Measurements from ENCODE around the gene RASSF5.

RASSF5 gene

DNA sequence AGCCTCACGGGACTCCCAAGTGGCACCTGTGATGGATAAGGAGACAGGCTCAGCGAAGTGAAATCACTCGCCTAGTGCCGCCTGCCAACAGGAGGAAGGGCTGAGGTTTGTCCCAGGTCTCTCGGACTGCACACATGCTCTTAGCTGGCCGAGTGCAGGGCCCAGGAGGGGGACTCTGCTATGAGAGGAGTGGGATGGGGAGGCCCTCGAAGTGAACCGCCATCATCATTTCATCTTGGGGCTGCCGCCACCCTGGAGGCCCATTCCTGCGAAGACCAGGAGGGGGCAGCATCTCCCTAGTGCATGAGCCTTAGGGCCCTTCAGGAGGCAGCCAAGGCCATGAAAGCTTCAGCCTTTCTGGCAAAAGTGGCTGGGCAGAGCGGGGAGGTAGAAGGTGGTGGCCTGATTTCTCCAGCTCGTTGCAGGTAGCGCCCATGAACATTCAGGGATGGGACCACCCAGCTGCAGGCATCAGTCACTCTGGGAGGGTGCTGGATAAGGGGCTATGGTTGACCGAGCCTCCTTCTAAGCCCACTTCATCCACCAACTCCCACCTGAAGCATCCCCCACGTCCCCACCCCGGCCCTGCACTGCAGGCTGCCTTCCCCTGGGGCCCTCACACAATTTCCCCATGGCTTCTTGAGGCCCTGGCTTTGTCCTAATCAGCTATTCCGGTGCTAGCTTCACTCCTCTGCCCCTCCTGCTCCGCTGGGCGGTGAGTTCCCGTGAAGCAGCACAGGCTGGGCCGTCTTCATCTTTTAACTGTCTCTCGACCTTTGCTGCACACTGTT, 17.2 kb upstream of the RASSF5 start:
- H3K79me2 ChIP-seq (ENCODE audit: low read length), result no peaks in the 10 kb centered on the region
- H3K9me3 ChIP-seq (ENCODE audit: insufficient read depth, low read length), result no peaks in the 10 kb centered on the region
- H3K36me3 ChIP-seq (replicated peaks; ENCODE audit: low read depth, low read length), result peaks cover 42% of the 10 kb centered on the region
- H3K27ac ChIP-seq (ENCODE audit: low read length), result no peak overlapping the region
- no peak for TF ChIP-seq EZH2phosphoT487 (IDR thresholded peaks at IDR 0.05; ENCODE audit: low read depth)
- TF ChIP-seq, protein P1, sequence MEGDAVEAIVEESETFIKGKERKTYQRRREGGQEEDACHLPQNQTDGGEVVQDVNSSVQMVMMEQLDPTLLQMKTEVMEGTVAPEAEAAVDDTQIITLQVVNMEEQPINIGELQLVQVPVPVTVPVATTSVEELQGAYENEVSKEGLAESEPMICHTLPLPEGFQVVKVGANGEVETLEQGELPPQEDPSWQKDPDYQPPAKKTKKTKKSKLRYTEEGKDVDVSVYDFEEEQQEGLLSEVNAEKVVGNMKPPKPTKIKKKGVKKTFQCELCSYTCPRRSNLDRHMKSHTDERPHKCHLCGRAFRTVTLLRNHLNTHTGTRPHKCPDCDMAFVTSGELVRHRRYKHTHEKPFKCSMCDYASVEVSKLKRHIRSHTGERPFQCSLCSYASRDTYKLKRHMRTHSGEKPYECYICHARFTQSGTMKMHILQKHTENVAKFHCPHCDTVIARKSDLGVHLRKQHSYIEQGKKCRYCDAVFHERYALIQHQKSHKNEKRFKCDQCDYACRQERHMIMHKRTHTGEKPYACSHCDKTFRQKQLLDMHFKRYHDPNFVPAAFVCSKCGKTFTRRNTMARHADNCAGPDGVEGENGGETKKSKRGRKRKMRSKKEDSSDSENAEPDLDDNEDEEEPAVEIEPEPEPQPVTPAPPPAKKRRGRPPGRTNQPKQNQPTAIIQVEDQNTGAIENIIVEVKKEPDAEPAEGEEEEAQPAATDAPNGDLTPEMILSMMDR (IDR thresholded peaks at IDR 0.05; ENCODE audit: low read depth, low read length), result peak; percentile 98
- no peak overlapping the region; the same call in 1 of the 2 replicates for H2AFZ ChIP-seq (ENCODE audit: low read depth, low read length)
- no peak overlapping the region for H3K4me3 ChIP-seq (ENCODE audit: low read length)
- H3K27me3 ChIP-seq (ENCODE audit: low read depth, low read length), result no peaks in the 10 kb centered on the region
- no peak overlapping the region for H3K9ac ChIP-seq (ENCODE audit: low read length)
- H3K4me2 ChIP-seq (ENCODE audit: low read length), result peak overlapping the region; percentile 21; the same call in 1 of the 2 replicates
- H3K4me1 ChIP-seq (ENCODE audit: low read length), result peaks cover 6% of the 10 kb centered on the region
- H4K20me1 ChIP-seq (ENCODE audit: insufficient read depth, low read length), result peaks cover 3% of the 10 kb centered on the region; the same call in 1 of the 2 replicates

DNA sequence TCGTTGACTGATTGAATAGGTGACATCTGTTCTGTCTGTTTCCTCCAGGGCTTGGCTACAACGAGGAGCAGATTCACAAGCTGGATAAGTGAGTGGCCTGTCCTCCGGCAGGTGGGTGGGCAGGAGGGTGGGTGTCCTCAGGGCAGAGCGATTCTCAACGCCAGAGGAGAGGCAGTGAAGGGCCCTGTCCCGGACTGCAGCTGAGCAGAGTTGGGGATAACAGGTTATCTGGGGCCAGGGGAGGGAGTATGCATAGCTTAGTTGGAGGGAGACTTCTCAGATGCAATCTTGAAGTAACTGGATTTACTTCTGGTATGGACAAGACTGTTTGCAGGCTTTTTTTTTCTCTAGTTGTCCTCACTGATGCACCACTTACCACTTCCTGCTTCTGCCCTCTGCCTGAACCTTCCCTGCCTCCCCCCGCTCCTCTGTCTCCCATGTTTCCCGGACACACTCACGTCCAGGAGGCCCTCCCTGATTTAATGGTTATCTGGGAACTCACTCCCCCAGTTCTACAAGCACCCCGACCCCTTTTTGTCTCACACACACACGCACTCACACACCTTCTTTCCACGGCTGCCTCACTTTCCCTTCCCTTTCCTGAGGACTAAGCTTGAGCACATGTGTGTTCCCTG, 16.4 kb upstream of the RASSF5 start:
- Histone ChIP-seq H3K4me3 (ENCODE audit: low read length) (no peak overlapping the region), H3K27me3 (ENCODE audit: low read depth, low read length) (no peaks in the 10 kb centered on the region), H3K4me2 (ENCODE audit: low read length) (no peak overlapping the region), H3K79me2 (ENCODE audit: low read length) (no peaks in the 10 kb centered on the region), H2AFZ (ENCODE audit: low read depth, low read length) (no peak overlapping the region), H3K27ac (ENCODE audit: low read length) (no peak overlapping the region), H3K4me1 (ENCODE audit: low read length) (peaks cover 13% of the 10 kb centered on the region), H3K9ac (ENCODE audit: low read length) (no peak overlapping the region), H4K20me1 (ENCODE audit: insufficient read depth, low read length) (peaks cover 9% of the 10 kb centered on the region), H3K36me3 (replicated peaks; ENCODE audit: low read depth, low read length) (peaks cover 40% of the 10 kb centered on the region), H3K9me3 (ENCODE audit: insufficient read depth, low read length) (no peaks in the 10 kb centered on the region)
- no peak for TF ChIP-seq EZH2phosphoT487 (IDR thresholded peaks at IDR 0.05; ENCODE audit: low read depth)
- TF ChIP-seq, protein P1 (IDR thresholded peaks at IDR 0.05; ENCODE audit: low read depth, low read length), result no peak

DNA sequence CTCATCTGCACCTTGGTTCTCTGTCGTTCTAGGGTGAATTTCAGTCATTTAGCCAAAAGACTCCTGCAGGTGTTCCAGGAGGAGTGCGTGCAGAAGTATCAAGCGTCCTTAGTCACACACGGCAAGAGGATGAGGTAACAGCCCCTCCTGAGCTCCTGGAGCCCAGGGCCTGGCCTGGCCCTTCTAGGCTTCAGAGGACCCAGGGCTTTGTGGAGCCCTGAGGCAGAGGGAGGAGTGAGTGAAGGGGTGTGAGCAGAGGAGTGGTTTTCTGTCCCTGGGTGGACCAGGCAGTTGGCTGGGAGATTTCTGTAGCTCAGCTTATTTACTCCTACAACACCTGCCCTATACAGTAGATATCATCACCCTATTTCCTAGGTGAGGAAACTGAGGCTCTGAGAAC, 15.7 kb upstream of the RASSF5 start:
- H3K27ac ChIP-seq (ENCODE audit: low read length), result no peak overlapping the region

DNA sequence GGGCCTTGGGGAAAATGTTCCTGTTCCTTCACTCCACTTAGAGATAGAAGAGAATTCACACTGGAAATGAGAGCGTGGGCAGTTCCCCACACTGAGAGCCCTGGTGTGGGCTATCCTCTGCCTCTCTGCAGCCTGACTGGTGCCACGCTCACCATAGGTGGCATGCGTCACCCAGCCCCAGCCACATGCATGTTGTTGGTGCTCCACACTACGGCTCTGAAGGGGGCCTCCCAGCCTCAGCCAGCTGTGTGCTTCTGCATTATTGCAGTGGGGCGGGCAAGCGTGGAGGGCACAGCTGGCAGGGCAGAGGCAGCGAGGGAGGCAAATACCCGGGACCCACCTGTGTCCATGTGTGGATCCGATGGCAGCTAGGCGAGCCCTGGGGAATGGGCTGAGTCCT, 14.7 kb upstream of the RASSF5 start:
- H3K27me3 ChIP-seq (ENCODE audit: low read depth, low read length), result no peaks in the 10 kb centered on the region
- TF ChIP-seq EZH2phosphoT487 (IDR thresholded peaks at IDR 0.05; ENCODE audit: low read depth), result no peak
- TF ChIP-seq, protein P1 (IDR thresholded peaks at IDR 0.05; ENCODE audit: low read depth, low read length), result no peak
- peaks cover 30% of the 10 kb centered on the region for H3K4me1 ChIP-seq (ENCODE audit: low read length)
- no peaks in the 10 kb centered on the region for H3K9me3 ChIP-seq (ENCODE audit: insufficient read depth, low read length)
- H2AFZ ChIP-seq (ENCODE audit: low read depth, low read length), result no peak overlapping the region
- no peak overlapping the region for H3K4me2 ChIP-seq (ENCODE audit: low read length)
- no peak overlapping the region for H3K27ac ChIP-seq (ENCODE audit: low read length)
- H3K79me2 ChIP-seq (ENCODE audit: low read length), result no peaks in the 10 kb centered on the region
- H3K4me3 ChIP-seq (ENCODE audit: low read length), result no peak overlapping the region
- peaks cover 14% of the 10 kb centered on the region for H4K20me1 ChIP-seq (ENCODE audit: insufficient read depth, low read length)
- H3K36me3 ChIP-seq (replicated peaks; ENCODE audit: low read depth, low read length), result peaks cover 43% of the 10 kb centered on the region
- H3K9ac ChIP-seq (ENCODE audit: low read length), result no peak overlapping the region

More for the DNA sequence above, 15.7 kb upstream of the RASSF5 start:
- Histone ChIP-seq H2AFZ (ENCODE audit: low read depth, low read length) (no peak overlapping the region), H3K4me3 (ENCODE audit: low read length) (no peak overlapping the region), H4K20me1 (ENCODE audit: insufficient read depth, low read length) (peaks cover 14% of the 10 kb centered on the region), H3K79me2 (ENCODE audit: low read length) (no peaks in the 10 kb centered on the region), H3K4me2 (ENCODE audit: low read length) (no peak overlapping the region), H3K36me3 (replicated peaks; ENCODE audit: low read depth, low read length) (peaks cover 38% of the 10 kb centered on the region), H3K27me3 (ENCODE audit: low read depth, low read length) (no peaks in the 10 kb centered on the region), H3K4me1 (ENCODE audit: low read length) (peaks cover 21% of the 10 kb centered on the region), H3K9ac (ENCODE audit: low read length) (no peak overlapping the region), H3K9me3 (ENCODE audit: insufficient read depth, low read length) (no peaks in the 10 kb centered on the region)
- TF ChIP-seq, protein P1 (IDR thresholded peaks at IDR 0.05; ENCODE audit: low read depth, low read length), result no peak
- TF ChIP-seq EZH2phosphoT487 (IDR thresholded peaks at IDR 0.05; ENCODE audit: low read depth), result no peak
